Naive thymus-derived CD8-positive, alpha-beta T cell (primary cell): ENCODE data around the gene GGN. TPM values are rescaled to one million over a fixed set of nuclear protein-coding genes. Genes with fewer than 3 reads are reported as not detected.
"Not testable (repeated sequence)": the region's sequence is repeated elsewhere in the genome, so short reads cannot be mapped to it uniquely, and the experiment has no call there.

Experiments used
- ATAC-seq, 2 donors: fragments of 150-1000 bp; cut with Tn5 transposase in 1 of 2; sonication (Bioruptor Pico), chemical (Tn5 transposase) in 1 of 2; 1 replicate in 1 of 2; 2 replicates in 1 of 2; pipeline ENCODE4 v1.10.0; 2021; ENCODE audit warnings: mild to moderate bottlenecking in 2 of 2, moderate library complexity in 2 of 2
- POLR2A ChIA-PET: fragments of 350-600 bp; sonication (Branson Sonifier 250); formaldehyde crosslinking; loops from one replicate; lab custom pipeline; 2021; ENCODE audit warnings: antibody characterized with exemption; lab: Charles Lee
- DNase-seq, 10 donors: peaks; one replicate each; pipeline versions ENCODE4 v3.0.0 to v3.0.0-alpha.2; 2020 to 2022
- H3K27ac Mint-ChIP-seq, 10 donors: one replicate each; pipeline ENCODE4 v1.8.0; 2020 to 2022; ENCODE audit warnings: mild to moderate bottlenecking in 10 of 10, mixed read lengths in 10 of 10, moderate library complexity in 4 of 10, inconsistent platforms in 1 of 10
- H3K27me3 Mint-ChIP-seq, 5 donors: one replicate each; pipeline ENCODE4 v1.8.0; 2021 to 2022; ENCODE audit warnings: mixed read lengths in 5 of 5
- H3K36me3 Mint-ChIP-seq, 3 donors: one replicate each; pipeline ENCODE4 v1.8.0; 2020 to 2022; ENCODE audit warnings: mixed read lengths in 3 of 3, mild to moderate bottlenecking in 2 of 3, inconsistent platforms in 1 of 3
- H3K4me1 Mint-ChIP-seq, 4 donors: one replicate each; pipeline ENCODE4 v1.8.0; 2021 to 2022; ENCODE audit warnings: mixed read lengths in 4 of 4
- H3K4me3 Mint-ChIP-seq, 10 donors: one replicate each; pipeline ENCODE4 v1.8.0; 2020 to 2022; ENCODE audit warnings: mild to moderate bottlenecking in 10 of 10, mixed read lengths in 10 of 10, moderate library complexity in 6 of 10, inconsistent platforms in 1 of 10
- H3K9me3 Mint-ChIP-seq, 9 donors: one replicate each; pipeline ENCODE4 v1.8.0; 2020 to 2022; ENCODE audit warnings: mixed read lengths in 9 of 9, mild to moderate bottlenecking in 3 of 9, inconsistent platforms in 1 of 9, moderate library complexity in 1 of 9
- polyA plus RNA-seq, 3 donors: library from polyadenylated mRNA; unstranded; fragments of 300-500 nt; fragmentation: Illumina TruSeq; gene quantifications; one replicate each; pipeline ENCODE4 v1.2.3, GENCODE V29; 2021
- total RNA-seq, 8 experiments: library from RNA in 2 of 8; stranded (reverse) in 2 of 8; gene quantifications; one replicate each; pipeline ENCODE4 v1.2.3 and lab custom pipeline; 2021 to 2026

GGN gene
- total and polyA plus RNA-seq, 5 experiments from 2014 or later: not detected

DNA sequence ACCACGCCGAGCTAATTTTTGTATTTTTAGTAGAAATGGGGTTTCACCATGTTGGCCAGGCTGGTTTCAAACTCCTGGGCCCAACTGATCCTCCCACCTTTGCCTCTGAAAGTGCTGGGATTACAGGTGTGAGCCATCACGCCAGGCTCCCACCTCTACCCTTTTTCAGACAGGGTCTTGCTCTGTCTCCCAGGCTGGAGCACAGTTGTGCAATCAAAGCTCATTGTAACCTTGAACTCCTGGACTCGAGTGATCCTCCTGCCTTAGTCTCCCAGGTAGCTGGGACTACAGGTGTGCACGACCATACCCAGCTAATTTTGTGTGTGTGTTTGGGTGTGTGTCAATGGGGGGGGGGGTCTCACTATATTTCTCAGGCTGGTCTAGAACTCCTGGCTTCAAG lies 36.4 kb upstream of the GGN start:
- Mint-ChIP-seq H3K27ac (no peak overlapping the region), H3K4me3 (no peak overlapping the region), H3K27me3 (peaks cover 0 to 19% (median 3%) of the 10 kb centered on the region in 5 donors), H3K36me3 (no peaks in the 10 kb centered on the region), H3K9me3 (no peaks in the 10 kb centered on the region), H3K4me1 (peaks cover 1 to 16% (median 8%) of the 10 kb centered on the region in 4 donors)
- no peak for DNase-seq
- POLR2A ChIA-PET: interaction anchor here (0.6 to 0.7 kb wide), 2 partner anchors 81 to 902 kb away, joined by 3 to 4 read pairs; no protein-coding TSS in a partner anchor
- ATAC-seq: no peak

DNA sequence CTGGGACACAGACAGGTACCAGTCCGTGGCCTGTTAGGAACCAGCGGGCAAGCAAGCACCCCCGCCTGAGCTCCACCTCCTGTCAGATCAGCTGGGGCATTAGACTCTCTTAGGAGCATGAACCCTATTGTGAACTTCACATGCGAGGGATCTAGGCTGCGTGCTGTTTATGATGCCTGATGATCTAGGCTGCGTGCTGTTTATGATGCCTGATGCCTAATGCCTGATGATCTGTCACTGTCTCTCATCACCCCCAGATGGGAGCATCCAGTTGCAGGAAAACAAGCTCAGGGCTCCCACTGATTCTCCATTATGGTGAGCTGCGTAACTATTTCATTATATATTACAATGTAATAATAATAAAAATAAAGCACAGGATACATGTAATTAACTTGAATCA lies 34.6 kb upstream of the GGN start:
- no peak for DNase-seq
- Mint-ChIP-seq H3K27me3 (peaks cover 0 to 9% (median 3%) of the 10 kb centered on the region in 5 donors), H3K27ac (no peak overlapping the region), H3K36me3 (no peaks in the 10 kb centered on the region), H3K4me3 (no peak overlapping the region), H3K4me1 (peaks cover 8 to 25% (median 22%) of the 10 kb centered on the region in 4 donors), H3K9me3 (no peaks in the 10 kb centered on the region)
- no peak for ATAC-seq
- POLR2A ChIA-PET: no interaction called here

DNA sequence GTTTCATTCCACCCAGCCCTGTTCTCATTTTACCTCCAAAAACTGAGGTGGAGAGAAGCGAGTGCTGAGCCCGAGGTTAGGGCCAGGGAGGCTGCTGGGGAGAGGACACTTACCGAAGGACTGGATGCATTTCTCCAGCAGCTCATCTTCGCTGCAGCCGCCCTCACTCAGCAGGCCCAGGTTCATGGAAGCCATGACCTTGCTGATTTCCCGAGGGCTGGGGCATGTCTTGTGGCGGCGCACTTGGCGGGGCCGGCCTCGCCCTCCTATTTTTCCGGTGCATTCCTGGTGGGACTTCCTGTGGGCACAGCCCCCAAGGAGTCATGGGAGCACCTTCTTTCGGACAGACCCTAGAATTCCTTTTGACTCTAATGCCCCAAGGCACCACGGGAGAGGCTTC lies 34.0 kb upstream of the GGN start:
- peaks cover 0 to 8% (median 3%) of the 10 kb centered on the region in 5 donors for H3K27me3 Mint-ChIP-seq
- H3K9me3 Mint-ChIP-seq: no peaks in the 10 kb centered on the region
- no peak for DNase-seq
- peaks cover 14 to 31% (median 27%) of the 10 kb centered on the region in 4 donors for H3K4me1 Mint-ChIP-seq
- POLR2A ChIA-PET: no interaction called here
- H3K4me3 Mint-ChIP-seq: no peak overlapping the region
- no peaks in the 10 kb centered on the region for H3K36me3 Mint-ChIP-seq
- no peak overlapping the region for H3K27ac Mint-ChIP-seq
- ATAC-seq: no peak

DNA sequence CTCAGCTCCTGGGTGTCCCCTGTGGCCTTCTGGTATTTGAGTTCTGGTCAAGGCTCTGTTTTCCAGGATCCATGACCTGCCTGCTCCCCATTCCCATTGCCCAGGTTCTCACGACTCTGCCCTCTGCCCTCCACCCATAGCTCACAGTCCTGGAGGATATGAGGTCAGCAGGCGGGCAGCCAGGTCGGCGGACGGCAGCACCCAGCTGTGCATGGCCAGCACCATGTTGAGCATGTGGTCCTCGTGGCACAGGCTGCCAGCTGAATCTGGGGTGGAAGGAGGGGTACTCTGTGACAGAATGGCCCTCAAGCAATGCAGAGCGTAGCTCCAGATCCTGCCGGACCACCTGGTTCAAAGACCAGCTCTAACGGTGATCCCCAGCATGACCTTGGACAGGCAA lies 33.1 kb upstream of the GGN start:
- Mint-ChIP-seq H3K36me3 (no peaks in the 10 kb centered on the region), H3K4me3 (no peak overlapping the region), H3K27me3 (peaks cover 0 to 6% (median 2%) of the 10 kb centered on the region in 5 donors), H3K9me3 (no peaks in the 10 kb centered on the region), H3K27ac (no peak overlapping the region), H3K4me1 (peaks cover 12 to 28% (median 22%) of the 10 kb centered on the region in 4 donors)
- POLR2A ChIA-PET: no interaction called here
- no peak for ATAC-seq
- no peak for DNase-seq

DNA sequence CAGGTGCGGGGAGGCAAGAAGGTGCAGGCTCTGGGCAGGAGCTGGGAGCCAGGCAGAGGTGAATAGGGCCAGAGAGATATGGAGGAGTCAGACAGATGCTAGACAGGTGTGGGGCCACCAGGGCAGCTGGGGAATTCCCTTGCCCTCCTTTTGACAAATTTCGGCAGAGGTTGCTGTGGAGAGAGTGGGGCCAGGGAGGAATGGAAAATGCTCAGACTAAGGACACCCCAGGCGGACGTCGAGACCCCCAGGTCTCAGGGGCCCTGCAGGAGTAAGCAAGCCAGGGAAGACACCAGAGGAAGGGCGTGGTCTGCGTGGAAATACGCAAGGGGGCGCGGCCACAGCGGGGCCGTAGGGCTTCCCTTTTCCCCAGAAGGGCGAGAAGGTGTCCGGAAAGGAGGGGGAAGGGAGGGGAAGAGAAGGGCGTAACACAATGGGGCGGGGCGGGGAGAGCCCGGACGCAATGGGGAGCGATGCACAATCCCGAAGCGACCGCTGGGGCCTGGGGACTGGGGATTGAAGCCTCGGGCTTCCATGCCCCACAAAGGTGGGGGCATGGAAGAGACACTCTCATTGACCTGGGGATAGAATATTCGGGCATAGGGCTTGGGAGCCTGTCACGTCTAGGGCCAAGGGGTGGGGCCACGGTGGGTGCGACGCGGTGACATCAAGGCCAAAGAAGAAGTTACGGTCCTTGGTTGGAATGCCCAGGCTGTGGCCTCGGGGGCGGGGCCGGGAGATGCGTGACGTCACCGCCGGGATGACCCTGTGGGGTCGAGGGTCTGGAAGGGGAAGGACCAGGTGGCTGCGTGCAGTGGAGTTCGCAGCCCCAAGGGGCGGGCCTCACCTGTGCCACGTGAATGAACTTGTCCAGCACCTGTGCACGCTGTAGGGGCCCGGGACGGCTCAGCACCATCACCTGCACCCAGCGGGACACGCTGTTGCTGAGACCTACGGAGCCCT lies 30.0 kb upstream of the GGN start:
- ATAC-seq (peak; percentile 75 to 79), DNase-seq (peak in 8 of 10 donors; percentile 14 to 35 (median 27))
- H3K27me3 Mint-ChIP-seq: peaks cover 0 to 3% (median 0%) of the 10 kb centered on the region in 5 donors
- no peaks in the 10 kb centered on the region for H3K36me3 Mint-ChIP-seq
- POLR2A ChIA-PET: interaction anchor here (1.4 to 1.5 kb wide), 2 partner anchors 8 to 15 kb away, joined by 3 to 4 read pairs; partner anchors contain the start of genes FAM98C and RASGRP4
- peak overlapping the region; percentile 25 to 91 (median 76) for H3K27ac Mint-ChIP-seq
- no peaks in the 10 kb centered on the region for H3K9me3 Mint-ChIP-seq
- H3K4me1 Mint-ChIP-seq: peaks cover 12 to 24% (median 16%) of the 10 kb centered on the region in 4 donors
- H3K4me3 Mint-ChIP-seq: peak overlapping the region; percentile 77 to 88 (median 84)

DNA sequence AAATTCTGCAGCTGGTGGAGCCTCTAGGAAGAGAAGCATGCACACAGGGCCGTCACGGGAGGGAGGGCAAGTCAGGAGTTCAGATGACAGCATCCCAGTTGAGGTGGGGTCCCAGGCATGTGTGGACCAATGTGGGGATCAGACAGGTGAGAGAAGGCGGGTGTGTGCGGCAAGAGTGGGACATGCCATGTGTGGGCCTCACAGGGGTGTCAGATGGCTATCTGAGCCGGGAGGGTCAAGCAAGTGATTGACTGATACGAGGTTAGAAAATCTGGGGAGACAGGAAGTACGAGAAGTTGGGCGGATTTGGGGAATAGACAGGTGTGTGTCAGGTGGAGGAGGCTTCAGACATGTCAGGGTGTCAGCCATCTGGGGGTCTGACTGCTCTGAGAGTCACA lies 29.3 kb upstream of the GGN start:
- Mint-ChIP-seq H3K4me1 (peaks cover 12 to 24% (median 16%) of the 10 kb centered on the region in 4 donors), H3K36me3 (no peaks in the 10 kb centered on the region)
- POLR2A ChIA-PET: interaction anchor here (1.4 to 1.5 kb wide), 2 partner anchors 9 to 15 kb away, joined by 3 to 4 read pairs; partner anchors contain the start of genes FAM98C and RASGRP4

DNA sequence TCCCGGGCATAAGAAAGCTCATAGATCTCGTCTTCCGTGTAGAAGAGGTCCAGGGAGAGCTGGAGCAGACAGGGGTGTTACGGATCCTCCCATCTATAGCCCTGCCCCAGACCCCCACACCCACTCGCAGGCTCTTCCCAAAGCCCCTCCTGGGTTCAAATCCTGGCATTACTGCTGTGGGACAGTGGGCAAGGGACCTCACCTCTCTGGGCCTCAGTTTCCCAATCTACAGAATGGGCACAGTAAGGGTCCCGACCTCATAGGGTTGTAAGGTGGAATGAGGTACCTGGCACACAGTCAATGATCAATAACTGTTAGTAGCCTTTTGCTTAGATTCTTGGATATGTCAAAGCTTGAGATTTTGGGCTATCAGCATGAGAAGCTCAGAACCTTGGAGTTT lies 25.6 kb upstream of the GGN start:
- POLR2A ChIA-PET: interaction anchor here (0.5 to 0.9 kb wide), 3 partner anchors 11 to 100 kb away, joined by 3 read pairs; partner anchors contain the start of gene FAM98C

More for the DNA sequence above, 29.3 kb upstream of the GGN start:
- peak overlapping the region in 8 of 10 donors; percentile 63 to 91 (median 78) for H3K27ac Mint-ChIP-seq
- no peaks in the 10 kb centered on the region for H3K9me3 Mint-ChIP-seq
- ATAC-seq (no peak), DNase-seq (no peak)
- H3K4me3 Mint-ChIP-seq: peak overlapping the region; percentile 77 to 88 (median 84)
- H3K27me3 Mint-ChIP-seq: peaks cover 0 to 3% (median 0%) of the 10 kb centered on the region in 5 donors

DNA sequence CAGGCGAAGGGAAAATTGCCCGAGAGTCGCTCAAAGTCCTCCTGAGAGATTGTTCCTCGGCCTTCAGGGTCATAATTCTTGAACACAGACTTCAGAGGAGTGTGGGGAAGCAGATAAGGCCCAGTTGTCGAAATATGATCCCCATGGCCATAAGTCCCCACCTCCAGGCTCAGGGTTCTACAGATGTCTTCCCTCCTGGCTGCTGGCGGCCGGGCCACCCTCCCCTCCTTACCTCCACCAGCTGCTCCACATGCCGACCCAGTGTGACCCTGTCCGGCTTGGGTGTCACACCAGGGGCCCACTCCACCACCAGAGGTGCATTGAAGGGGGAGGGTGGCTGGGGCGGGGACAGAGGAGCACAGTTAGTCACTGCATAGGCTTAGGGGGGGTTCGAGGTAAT lies 25.1 kb upstream of the GGN start:
- Mint-ChIP-seq H3K27ac (no peak overlapping the region), H3K4me3 (no peak overlapping the region), H3K9me3 (no peaks in the 10 kb centered on the region), H3K27me3 (no peaks in the 10 kb centered on the region), H3K36me3 (peaks cover 0 to 4% (median 0%) of the 10 kb centered on the region in 3 donors), H3K4me1 (peaks cover 11 to 16% (median 13%) of the 10 kb centered on the region in 4 donors)
- POLR2A ChIA-PET: interaction anchor here (0.5 kb wide), 1 partner anchor 101 kb away, joined by 3 read pairs; no protein-coding TSS in a partner anchor
- no peak for ATAC-seq
- DNase-seq: no peak

More for the DNA sequence above, 25.6 kb upstream of the GGN start:
- no peak for DNase-seq
- no peaks in the 10 kb centered on the region for H3K9me3 Mint-ChIP-seq
- no peak for ATAC-seq
- H3K4me1 Mint-ChIP-seq: peaks cover 15 to 18% (median 16%) of the 10 kb centered on the region in 4 donors
- no peaks in the 10 kb centered on the region for H3K27me3 Mint-ChIP-seq
- H3K4me3 Mint-ChIP-seq: no peak overlapping the region
- H3K27ac Mint-ChIP-seq: no peak overlapping the region
- peaks cover 0 to 3% (median 0%) of the 10 kb centered on the region in 3 donors for H3K36me3 Mint-ChIP-seq

DNA sequence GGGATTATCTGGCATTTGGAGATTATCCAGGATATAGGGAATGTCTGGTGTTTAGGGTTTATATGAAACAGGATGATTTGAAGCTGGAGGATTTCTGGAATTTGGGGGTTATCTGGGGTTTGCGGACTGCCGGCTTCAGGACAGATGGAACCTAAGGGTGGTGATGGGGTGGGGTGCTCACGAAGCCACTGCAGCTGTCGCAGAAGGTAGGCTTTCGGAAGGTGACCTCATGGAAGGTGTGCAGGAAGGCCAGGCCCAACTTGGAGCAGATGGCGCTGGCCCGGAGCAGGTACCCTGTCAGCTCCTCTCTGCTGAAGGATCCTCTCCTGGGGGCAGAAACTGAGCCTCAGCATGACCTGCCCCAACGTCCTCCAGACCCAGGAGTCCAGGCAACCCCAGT lies 24.7 kb upstream of the GGN start:
- POLR2A ChIA-PET: no interaction called here
- no peaks in the 10 kb centered on the region for H3K27me3 Mint-ChIP-seq

DNA sequence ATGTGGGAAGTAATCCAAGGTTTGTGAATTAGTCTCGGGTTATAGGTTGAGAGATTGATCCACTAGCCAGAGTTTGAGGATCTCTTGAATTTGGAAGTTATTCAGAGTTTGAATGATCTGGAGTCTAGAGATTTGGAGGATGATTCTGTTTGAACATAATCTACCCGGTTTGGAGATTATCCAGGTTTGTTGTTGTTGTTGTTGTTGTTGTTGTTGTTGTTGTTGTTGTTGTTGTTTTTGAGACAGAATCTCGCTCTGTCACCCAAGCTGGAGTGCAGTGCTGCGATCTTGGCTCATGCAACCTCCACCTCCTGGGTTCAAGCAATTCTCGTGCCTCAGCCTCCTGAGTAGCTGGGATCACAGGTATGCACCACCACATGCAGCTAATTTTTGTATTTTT lies 24.1 kb upstream of the GGN start:
- ATAC-seq, H3K9me3 Mint-ChIP-seq, H3K4me1 Mint-ChIP-seq, DNase-seq, H3K27me3 Mint-ChIP-seq, POLR2A ChIA-PET, H3K4me3 Mint-ChIP-seq: not testable (repeated sequence)
- Mint-ChIP-seq H3K27ac (peak overlapping the region in 1 of 10 donors; percentile 10), H3K36me3 (peaks cover 0 to 12% (median 0%) of the 10 kb centered on the region in 3 donors)

More for the DNA sequence above, 24.7 kb upstream of the GGN start:
- no peak overlapping the region for H3K27ac Mint-ChIP-seq
- no peaks in the 10 kb centered on the region for H3K9me3 Mint-ChIP-seq
- ATAC-seq: no peak
- H3K4me1 Mint-ChIP-seq: peaks cover 6 to 11% (median 8%) of the 10 kb centered on the region in 4 donors
- H3K36me3 Mint-ChIP-seq: peaks cover 0 to 7% (median 0%) of the 10 kb centered on the region in 3 donors
- no peak overlapping the region for H3K4me3 Mint-ChIP-seq
- DNase-seq: no peak

DNA sequence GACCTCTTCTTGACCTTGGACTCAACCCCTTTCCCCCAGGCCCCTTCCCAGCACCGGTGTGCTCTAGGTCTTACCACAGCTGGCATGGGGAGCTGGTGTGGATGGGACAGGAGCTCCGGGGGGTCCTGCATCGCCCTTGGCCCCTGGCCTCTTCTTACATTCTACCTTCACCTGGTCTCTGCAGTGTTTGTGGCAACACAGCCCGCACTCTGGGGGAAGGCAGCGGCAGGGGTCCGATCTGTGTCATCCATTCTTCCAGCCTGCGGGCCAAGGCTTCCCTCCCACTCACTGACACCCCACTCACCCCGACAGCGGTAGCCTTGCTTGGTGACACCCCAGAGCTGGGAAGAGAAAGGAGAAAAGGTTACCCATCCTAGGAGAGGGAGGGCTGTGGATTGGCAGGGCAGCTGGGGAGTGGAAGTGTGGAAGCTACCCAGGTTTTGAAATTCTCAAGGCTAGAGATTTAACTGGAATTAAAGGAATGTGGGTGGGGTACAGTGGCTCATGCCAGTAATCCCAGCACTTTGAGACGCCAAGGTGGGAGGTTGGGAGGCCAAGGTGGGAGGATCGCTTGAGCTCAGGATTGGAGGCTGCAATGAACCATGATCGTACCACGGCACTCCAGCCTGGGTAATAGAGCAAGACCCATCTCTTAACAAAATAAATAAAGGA lies 23.3 kb upstream of the GGN start:
- DNase-seq (no peak), ATAC-seq (no peak)
- H3K27ac Mint-ChIP-seq: peak overlapping the region in 1 of 10 donors; percentile 11
- POLR2A ChIA-PET: no interaction called here
- peaks cover 0 to 16% (median 0%) of the 10 kb centered on the region in 3 donors for H3K36me3 Mint-ChIP-seq
- no peaks in the 10 kb centered on the region for H3K9me3 Mint-ChIP-seq
- H3K27me3 Mint-ChIP-seq: no peaks in the 10 kb centered on the region
- H3K4me1 Mint-ChIP-seq: peaks cover 0 to 5% (median 0%) of the 10 kb centered on the region in 4 donors
- no peak overlapping the region for H3K4me3 Mint-ChIP-seq

DNA sequence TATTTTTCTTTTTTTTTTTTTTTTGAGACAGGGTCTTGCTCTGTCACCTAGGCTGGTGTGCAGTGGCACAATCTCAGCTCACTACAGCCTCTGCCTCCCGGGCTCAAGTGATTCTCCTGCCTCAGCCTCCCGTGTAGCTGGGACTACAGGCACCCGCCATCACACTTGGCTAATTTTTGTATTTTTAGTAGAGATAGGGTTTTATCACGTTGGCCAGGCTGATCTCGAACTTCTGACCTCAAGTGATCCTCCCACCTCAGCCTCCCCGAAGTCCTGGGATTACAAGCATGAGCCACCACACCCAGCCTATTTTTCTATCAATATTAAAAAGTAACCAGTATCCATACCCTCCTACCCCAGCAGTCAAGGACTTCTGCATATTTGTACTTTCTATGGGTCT lies 22.6 kb upstream of the GGN start:
- H3K4me3 Mint-ChIP-seq, ATAC-seq, H3K4me1 Mint-ChIP-seq, H3K9me3 Mint-ChIP-seq, H3K27me3 Mint-ChIP-seq, DNase-seq: not testable (repeated sequence)
- POLR2A ChIA-PET: interaction anchor here (0.6 kb wide), 1 partner anchor 504 kb away, joined by 4 read pairs; the partner anchor contains the start of gene WDR87
- H3K36me3 Mint-ChIP-seq: peaks cover 0 to 19% (median 0%) of the 10 kb centered on the region in 3 donors
- peak overlapping the region in 1 of 10 donors; percentile 46 for H3K27ac Mint-ChIP-seq
